ENCODE measurements around the gene CORIN. TPM values are rescaled to one million over a fixed set of nuclear protein-coding genes. Genes with fewer than 3 reads are reported as not detected.
"Not testable (repeated sequence)": the region's sequence is repeated elsewhere in the genome, so short reads cannot be mapped to it uniquely, and the experiment has no call there.

The CORIN gene
- total RNA-seq, 2 donors from 2014 or later, result 0.25 to 0.29 TPM

DNA sequence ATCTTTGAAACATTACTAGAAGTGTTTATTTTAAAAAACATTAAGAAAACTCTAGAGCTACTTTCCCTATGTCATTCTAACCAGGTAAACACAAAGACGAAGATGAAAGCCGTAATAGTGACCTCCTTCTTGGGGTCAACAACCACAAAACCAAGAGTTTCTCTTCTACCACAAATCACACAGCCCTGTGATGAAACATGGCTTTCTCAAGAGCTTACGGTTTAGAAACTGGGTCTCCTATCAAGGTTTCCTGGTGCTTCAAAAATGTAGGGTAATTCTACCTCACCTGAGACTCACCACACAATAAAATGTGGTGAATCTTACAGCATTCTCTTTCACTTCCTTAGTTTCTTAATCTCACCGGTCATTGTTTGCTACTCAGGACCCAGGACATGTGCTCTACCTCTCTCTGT lies 50.9 kb downstream of the CORIN start:
- Mint-ChIP-seq H3K27ac (no peak overlapping the region), H3K9me3 (no peaks in the 10 kb centered on the region), H3K27me3 (ENCODE audit: low read depth) (peaks cover 15% of the 10 kb centered on the region), H3K4me3 (no peak overlapping the region), H3K36me3 (ENCODE audit: insufficient read depth in 2 of 2) (no peaks in the 10 kb centered on the region), H3K4me1 (ENCODE audit: low read depth) (no peaks in the 10 kb centered on the region)
- no peak for DNase-seq
- no peak for ATAC-seq (replicated peaks in 1 of 2)

DNA sequence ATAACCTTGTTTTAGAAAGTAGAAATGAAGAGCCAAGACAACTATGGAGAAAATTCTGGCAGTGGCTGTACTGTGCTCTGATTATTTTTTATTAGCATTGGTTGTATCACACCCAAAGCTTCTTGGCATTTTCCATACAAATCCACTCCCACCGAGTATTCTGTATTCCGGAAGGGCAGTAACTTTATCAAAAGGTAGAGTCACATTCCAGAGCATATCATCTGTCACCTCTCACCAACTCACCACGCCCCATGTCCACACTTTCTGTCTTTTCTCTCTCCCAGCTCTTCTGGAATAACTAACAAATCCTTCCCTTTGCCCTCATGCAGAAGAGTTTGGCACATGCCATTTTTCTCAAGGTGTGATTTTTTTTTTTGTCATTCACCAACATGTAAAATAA lies 52.7 kb downstream of the CORIN start:
- DNase-seq, result no peak
- Mint-ChIP-seq H3K27me3 (ENCODE audit: low read depth) (peaks cover 19% of the 10 kb centered on the region), H3K4me1 (ENCODE audit: low read depth) (no peaks in the 10 kb centered on the region), H3K9me3 (peaks cover 0 to 1% of the 10 kb centered on the region in 2 donors), H3K4me3 (no peak overlapping the region), H3K36me3 (ENCODE audit: insufficient read depth in 2 of 2) (peaks cover 1 to 2% of the 10 kb centered on the region in 2 donors), H3K27ac (no peak overlapping the region)
- no peak for ATAC-seq (replicated peaks in 1 of 2)

GRCh38 chr4:47784222-47784621 lies 53.6 kb downstream of the CORIN start:
- Mint-ChIP-seq H3K9me3 (peaks cover 0 to 1% of the 10 kb centered on the region in 2 donors), H3K36me3 (ENCODE audit: insufficient read depth in 2 of 2) (peaks cover 1 to 2% of the 10 kb centered on the region in 2 donors), H3K4me1 (ENCODE audit: low read depth) (no peaks in the 10 kb centered on the region), H3K4me3 (no peak overlapping the region), H3K27ac (no peak overlapping the region), H3K27me3 (ENCODE audit: low read depth) (peaks cover 26% of the 10 kb centered on the region)
- no peak for DNase-seq
- ATAC-seq (replicated peaks in 1 of 2), result no peak

- H3K36me3 Mint-ChIP-seq (ENCODE audit: insufficient read depth in 2 of 2), result peaks cover 1 to 2% of the 10 kb centered on the region in 2 donors
- ATAC-seq (replicated peaks in 1 of 2), result no peak
- H3K4me3 Mint-ChIP-seq, result no peak overlapping the region
- peaks cover 28% of the 10 kb centered on the region for H3K27me3 Mint-ChIP-seq (ENCODE audit: low read depth)
- no peak overlapping the region for H3K27ac Mint-ChIP-seq
- peaks cover 0 to 1% of the 10 kb centered on the region in 2 donors for H3K9me3 Mint-ChIP-seq
- no peak for DNase-seq
- no peaks in the 10 kb centered on the region for H3K4me1 Mint-ChIP-seq (ENCODE audit: low read depth)
Measured at GRCh38 chr4:47776353-47776752, 61.5 kb downstream of the CORIN start.

DNA sequence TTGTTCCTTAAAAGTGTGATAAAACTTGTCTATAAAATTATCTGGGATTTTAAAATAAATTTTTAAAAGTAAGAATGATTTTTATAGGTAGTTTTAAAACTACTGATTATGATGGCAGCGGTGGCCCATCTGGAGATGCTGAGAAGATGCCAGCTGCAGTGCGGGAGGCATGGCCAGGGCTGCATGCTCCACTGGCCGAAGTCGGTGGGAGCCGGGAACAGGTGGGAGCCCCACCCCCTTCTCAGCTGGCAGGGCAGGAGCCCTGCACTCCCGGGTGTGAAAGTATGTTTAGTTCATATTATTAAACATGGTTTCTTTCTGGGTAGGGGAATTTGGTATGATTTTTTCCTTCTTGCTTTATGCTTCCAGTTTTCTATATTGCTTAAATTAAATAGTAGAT lies 63.8 kb downstream of the CORIN start:
- Mint-ChIP-seq H3K27me3 (ENCODE audit: low read depth) (peaks cover 17% of the 10 kb centered on the region), H3K4me1 (ENCODE audit: low read depth) (no peaks in the 10 kb centered on the region), H3K9me3 (no peaks in the 10 kb centered on the region), H3K4me3 (no peak overlapping the region), H3K27ac (no peak overlapping the region), H3K36me3 (ENCODE audit: insufficient read depth in 2 of 2) (no peaks in the 10 kb centered on the region)
- DNase-seq (no peak), ATAC-seq (replicated peaks in 1 of 2) (no peak)

DNA sequence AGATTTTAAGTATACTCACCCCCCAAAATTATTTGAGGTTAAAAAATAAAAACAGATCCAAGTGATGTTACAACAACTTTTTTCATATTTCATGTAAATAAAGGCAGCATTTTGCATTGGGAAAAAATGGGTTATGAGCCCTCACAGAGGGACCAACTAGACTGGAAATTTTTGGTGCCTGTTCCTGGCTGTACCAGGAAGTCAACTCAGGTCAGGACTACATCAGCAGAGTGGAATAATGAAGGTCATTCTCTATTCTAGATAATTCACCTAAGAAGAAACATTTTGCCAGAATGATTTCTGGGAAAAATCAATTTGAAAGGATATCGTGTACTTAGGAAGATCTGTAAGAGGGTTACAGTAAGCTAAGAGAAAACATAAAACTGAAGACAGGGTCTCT lies 66.8 kb downstream of the CORIN start:
- DNase-seq (no peak), ATAC-seq (replicated peaks in 1 of 2) (no peak)
- no peak overlapping the region for H3K4me3 Mint-ChIP-seq
- no peaks in the 10 kb centered on the region for H3K9me3 Mint-ChIP-seq
- no peaks in the 10 kb centered on the region for H3K4me1 Mint-ChIP-seq (ENCODE audit: low read depth)
- H3K27me3 Mint-ChIP-seq (ENCODE audit: low read depth), result no peaks in the 10 kb centered on the region
- H3K36me3 Mint-ChIP-seq (ENCODE audit: insufficient read depth in 2 of 2), result no peaks in the 10 kb centered on the region
- H3K27ac Mint-ChIP-seq, result no peak overlapping the region

- H3K9me3 Mint-ChIP-seq; H3K4me3 Mint-ChIP-seq; H3K27ac Mint-ChIP-seq; H3K27me3 Mint-ChIP-seq (ENCODE audit: low read depth); H3K4me1 Mint-ChIP-seq (ENCODE audit: low read depth); ATAC-seq (replicated peaks in 1 of 2); DNase-seq; H3K36me3 Mint-ChIP-seq (ENCODE audit: insufficient read depth in 2 of 2): not testable (repeated sequence)
Measured at GRCh38 chr4:47767956-47768355, 69.9 kb downstream of the CORIN start.

DNA sequence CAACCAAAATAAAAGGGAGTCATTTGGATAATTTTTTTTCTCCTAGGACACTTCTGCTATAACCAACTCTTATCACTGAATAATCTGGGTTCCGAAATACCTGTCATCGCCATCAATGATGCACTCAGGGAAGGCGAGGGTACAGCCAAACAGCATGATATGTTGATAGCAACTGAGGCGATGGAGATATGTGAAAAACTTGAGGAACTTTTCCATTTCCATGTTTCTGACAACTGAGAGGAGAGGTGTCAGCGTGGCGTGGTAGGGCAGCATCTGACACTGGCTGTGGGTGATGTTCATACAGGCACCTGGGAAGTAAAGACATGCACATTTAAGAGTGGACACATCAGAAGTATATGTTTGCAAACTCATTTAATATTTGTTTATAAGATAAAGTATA lies 74.6 kb downstream of the CORIN start:
- Mint-ChIP-seq H3K36me3 (ENCODE audit: insufficient read depth in 2 of 2) (peaks cover 0 to 3% of the 10 kb centered on the region in 2 donors), H3K4me1 (ENCODE audit: low read depth) (no peaks in the 10 kb centered on the region), H3K27ac (no peak overlapping the region), H3K4me3 (no peak overlapping the region), H3K27me3 (ENCODE audit: low read depth) (no peaks in the 10 kb centered on the region), H3K9me3 (peaks cover 2 to 4% of the 10 kb centered on the region in 2 donors)
- ATAC-seq (replicated peaks in 1 of 2) (no peak), DNase-seq (no peak)

DNA sequence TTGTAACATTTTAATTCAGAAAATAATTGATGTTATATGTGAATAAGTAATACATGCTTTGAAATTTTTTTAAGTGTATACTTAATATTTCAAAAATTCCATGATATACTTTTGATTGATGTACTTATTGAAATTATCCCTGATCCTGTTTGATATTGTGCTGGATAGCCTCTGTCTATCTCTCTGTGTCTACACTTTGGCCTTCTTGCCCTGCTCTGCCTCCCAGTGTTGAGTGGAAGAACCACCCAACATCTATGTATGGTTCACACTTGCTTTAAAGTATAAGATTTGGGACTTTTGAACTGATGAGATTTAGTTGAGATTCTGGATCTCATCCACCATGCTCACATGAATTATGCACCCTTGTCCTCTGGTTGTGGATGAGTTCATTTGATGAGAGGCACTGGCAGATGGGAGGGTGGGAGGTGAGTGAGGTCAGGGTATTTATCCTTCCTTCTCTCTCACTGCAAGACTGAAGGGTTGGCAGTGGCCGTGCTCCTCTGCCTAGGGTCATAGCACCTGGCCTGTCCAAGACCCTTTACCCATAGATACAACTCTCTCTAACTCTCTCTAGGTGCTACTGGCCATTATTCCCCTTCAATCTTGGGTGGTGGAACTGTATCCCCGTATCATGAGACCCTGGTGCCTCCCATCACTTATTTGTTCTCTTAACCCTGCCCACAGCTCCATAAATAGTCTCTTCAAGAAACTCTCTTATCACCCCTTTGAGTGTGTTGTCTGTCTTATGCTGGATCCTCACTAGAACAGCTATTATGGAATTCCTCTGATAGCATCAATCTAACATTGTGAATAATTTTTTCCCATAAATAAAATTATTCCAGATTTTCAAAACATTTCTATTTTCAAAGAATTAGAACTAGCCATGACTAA lies 75.2 kb downstream of the CORIN start:
- no peak overlapping the region for H3K4me3 Mint-ChIP-seq
- no peak for ATAC-seq (replicated peaks in 1 of 2)
- H3K27me3 Mint-ChIP-seq (ENCODE audit: low read depth), result no peaks in the 10 kb centered on the region
- H3K4me1 Mint-ChIP-seq (ENCODE audit: low read depth), result no peaks in the 10 kb centered on the region
- H3K36me3 Mint-ChIP-seq (ENCODE audit: insufficient read depth in 2 of 2), result peaks cover 0 to 3% of the 10 kb centered on the region in 2 donors
- DNase-seq, result no peak
- peaks cover 2 to 4% of the 10 kb centered on the region in 2 donors for H3K9me3 Mint-ChIP-seq
- no peak overlapping the region for H3K27ac Mint-ChIP-seq

- H3K27me3 Mint-ChIP-seq (ENCODE audit: low read depth), result peaks cover 26% of the 10 kb centered on the region
- not testable (repeated sequence) for H3K36me3 Mint-ChIP-seq (ENCODE audit: insufficient read depth in 2 of 2); DNase-seq; H3K4me3 Mint-ChIP-seq; H3K9me3 Mint-ChIP-seq; ATAC-seq (replicated peaks in 1 of 2); H3K27ac Mint-ChIP-seq; H3K4me1 Mint-ChIP-seq (ENCODE audit: low read depth)
Measured at GRCh38 chr4:47753316-47753715, 84.6 kb downstream of the CORIN start.

- Mint-ChIP-seq H3K36me3 (ENCODE audit: insufficient read depth in 2 of 2) (peaks cover 0 to 2% of the 10 kb centered on the region in 2 donors), H3K27ac (no peak overlapping the region), H3K27me3 (ENCODE audit: low read depth) (peaks cover 26% of the 10 kb centered on the region), H3K4me3 (no peak overlapping the region), H3K4me1 (ENCODE audit: low read depth) (no peaks in the 10 kb centered on the region), H3K9me3 (no peaks in the 10 kb centered on the region)
- DNase-seq (no peak), ATAC-seq (replicated peaks in 1 of 2) (no peak)
Measured at GRCh38 chr4:47752214-47752613, 85.7 kb downstream of the CORIN start.

DNA sequence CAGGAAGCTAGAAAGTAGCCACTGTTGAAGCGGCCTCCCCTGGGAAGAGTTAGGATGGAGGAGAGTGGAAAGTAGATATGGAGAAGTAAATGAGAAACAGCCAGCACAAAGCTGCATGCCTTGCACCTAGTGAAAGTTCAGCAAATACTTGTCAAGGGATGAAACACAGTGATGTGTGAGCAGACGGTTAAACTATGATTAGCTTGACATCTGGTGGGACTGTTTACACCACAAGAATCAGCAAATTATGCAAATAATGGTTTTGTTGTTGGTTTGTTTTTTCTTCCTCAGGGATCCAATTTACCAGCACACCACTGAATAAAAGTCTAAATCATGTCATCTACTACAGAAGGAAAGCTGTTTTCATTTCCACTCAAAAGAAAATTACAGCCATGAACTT lies 87.1 kb downstream of the CORIN start:
- Mint-ChIP-seq H3K4me1 (ENCODE audit: low read depth) (no peaks in the 10 kb centered on the region), H3K27ac (no peak overlapping the region), H3K9me3 (no peaks in the 10 kb centered on the region), H3K4me3 (no peak overlapping the region), H3K36me3 (ENCODE audit: insufficient read depth in 2 of 2) (peaks cover 0 to 2% of the 10 kb centered on the region in 2 donors), H3K27me3 (ENCODE audit: low read depth) (peaks cover 21% of the 10 kb centered on the region)
- no peak for ATAC-seq (replicated peaks in 1 of 2)
- no peak for DNase-seq

GRCh38 chr4:47749858-47750257 lies 88.0 kb downstream of the CORIN start:
- Mint-ChIP-seq H3K27ac (no peak overlapping the region), H3K9me3 (no peaks in the 10 kb centered on the region), H3K36me3 (ENCODE audit: insufficient read depth in 2 of 2) (no peaks in the 10 kb centered on the region), H3K4me3 (no peak overlapping the region), H3K27me3 (ENCODE audit: low read depth) (peaks cover 19% of the 10 kb centered on the region), H3K4me1 (ENCODE audit: low read depth) (no peaks in the 10 kb centered on the region)
- ATAC-seq (replicated peaks in 1 of 2) (no peak), DNase-seq (no peak)

DNA sequence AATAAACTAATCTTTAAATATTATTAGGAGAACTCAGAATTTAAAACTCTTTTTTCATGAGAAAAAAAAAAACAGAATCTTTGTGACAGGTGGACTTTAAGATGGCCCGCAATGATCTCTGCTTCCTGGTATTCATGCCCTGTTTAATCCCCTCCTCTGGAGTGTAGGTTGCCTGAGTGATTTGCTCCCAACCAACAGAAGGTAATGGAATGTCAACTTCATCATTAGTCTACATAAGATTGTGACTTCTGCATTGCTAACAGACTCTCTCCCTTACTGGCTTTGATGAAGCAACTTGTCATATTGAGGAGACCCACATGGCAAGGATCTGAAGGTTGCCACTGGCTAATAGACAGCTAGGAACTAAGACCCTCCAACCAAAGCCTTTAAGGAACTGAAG lies 88.8 kb downstream of the CORIN start:
- H3K27me3 Mint-ChIP-seq (ENCODE audit: low read depth), result peaks cover 19% of the 10 kb centered on the region
- H3K4me1 Mint-ChIP-seq (ENCODE audit: low read depth), result no peaks in the 10 kb centered on the region
- H3K9me3 Mint-ChIP-seq, result no peaks in the 10 kb centered on the region
- ATAC-seq (replicated peaks in 1 of 2) (no peak), DNase-seq (no peak)
- no peak overlapping the region for H3K27ac Mint-ChIP-seq
- no peak overlapping the region for H3K4me3 Mint-ChIP-seq
- no peaks in the 10 kb centered on the region for H3K36me3 Mint-ChIP-seq (ENCODE audit: insufficient read depth in 2 of 2)

Data from activated T-cell treated with anti-CD3 and anti-CD28 coated beads, Interleukin-2, amount 50 U/mL, for 72 hours (primary cell).